ENCODE results near the gene ZNF337. TPM values are rescaled to one million over a fixed set of nuclear protein-coding genes. Genes with fewer than 3 reads are reported as not detected.
"Not testable (repeated sequence)": the region's sequence is repeated elsewhere in the genome, so short reads cannot be mapped to it uniquely, and the experiment has no call there.

Gene ZNF337
- total RNA-seq (2014; rRNA removed; shearing (Covaris generic); ENCODE audit: low replicate concordance): 12.2 and 23.3 TPM in 2 replicates

DNA sequence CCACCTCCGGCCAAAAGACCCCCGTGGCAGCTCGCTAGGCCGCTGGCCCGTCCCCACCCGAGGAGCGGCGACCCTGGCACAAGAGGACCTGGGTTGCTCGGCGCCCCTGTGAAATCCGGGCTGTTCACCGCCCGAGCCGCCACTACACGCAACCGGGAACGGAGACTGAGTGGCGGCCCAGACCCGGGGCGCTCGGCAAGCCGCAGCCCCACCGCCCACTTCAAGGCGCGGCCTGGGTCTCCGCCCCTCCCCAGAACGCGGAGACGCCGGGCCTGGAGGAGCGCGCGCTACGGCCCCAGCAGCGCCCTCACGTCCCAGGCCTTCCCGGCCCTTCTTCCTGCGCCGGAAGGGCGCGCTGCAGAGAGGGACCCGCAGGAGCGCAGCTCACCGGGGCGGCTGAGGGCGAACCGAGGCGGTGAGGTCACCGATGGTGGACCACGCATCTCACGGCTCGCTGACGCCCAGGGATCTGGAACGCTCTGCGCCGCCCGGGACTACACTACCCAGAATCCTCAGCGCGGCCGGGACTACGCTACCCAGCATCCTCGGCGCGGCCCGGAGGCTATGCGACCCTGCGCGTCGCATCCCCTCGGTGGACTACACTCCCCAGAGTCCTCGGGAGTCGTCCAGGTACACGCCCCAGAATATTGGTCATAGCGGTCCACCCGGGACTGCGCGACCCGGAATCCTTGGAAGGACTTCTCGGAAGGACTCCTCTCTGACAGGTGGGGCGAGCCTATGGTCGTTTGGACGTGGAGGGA lies at the start of gene ZNF337:
Gene ZNF337 (minus strand): TSS at position 483 of the 761 bp plus-strand sequence. CDS start 10,436 bp downstream, outside the sequence.
- in situ Hi-C loops (cut with HindIII; ENCODE audit: low pct_unique_long_range_greater_than_20kb, low sequenced_read_pairs): no loop called here
- DNase-seq (ENCODE audit: low read depth): peak; percentile 95

DNA sequence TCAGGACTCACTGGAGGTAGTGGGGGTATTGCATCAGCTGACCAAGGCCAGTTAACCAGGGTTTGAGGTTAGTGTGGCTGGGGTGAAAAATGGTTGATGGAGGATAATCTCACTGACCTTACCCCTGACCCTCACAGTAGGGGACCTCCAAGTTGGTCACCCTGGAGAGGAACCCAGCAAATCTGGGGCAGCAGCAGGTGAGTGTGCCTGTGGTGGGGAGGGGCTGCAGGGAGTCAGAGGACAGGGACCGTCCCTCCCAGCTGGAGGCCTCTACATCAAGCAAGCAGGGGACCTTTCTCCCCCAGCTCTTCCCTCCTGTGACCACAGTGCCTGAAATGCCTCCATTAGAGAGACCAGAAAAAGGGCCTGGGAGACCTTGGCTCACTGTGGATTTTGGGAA lies 49.1 kb upstream of the ZNF337 start:
- no peak for DNase-seq (ENCODE audit: low read depth)
- in situ Hi-C loops (cut with HindIII; ENCODE audit: low pct_unique_long_range_greater_than_20kb, low sequenced_read_pairs): no loop called here

DNA sequence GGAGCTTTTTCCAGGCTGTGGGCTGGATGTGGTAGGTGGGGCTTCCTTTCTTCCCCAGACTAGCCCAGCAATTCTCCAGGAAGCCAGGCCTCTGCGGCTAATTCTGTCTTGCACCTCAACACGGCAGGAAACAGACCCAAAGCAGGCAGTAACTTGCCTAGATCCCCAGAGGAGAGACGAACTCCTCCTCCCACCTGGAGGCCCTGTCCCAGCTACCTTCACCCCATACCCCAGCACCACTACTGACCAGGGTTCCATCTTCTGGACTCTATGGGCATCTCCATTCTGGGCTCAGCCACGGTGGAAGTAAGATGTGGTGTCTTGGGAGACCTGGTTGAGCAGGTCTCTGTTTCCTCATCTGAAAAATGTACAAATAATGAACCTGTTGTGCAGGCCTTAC lies 48.4 kb upstream of the ZNF337 start:
- DNase-seq (ENCODE audit: low read depth): no peak
- in situ Hi-C loops (cut with HindIII; ENCODE audit: low pct_unique_long_range_greater_than_20kb, low sequenced_read_pairs): no loop called here

GRCh38 chr20:25744261-25744660 lies 47.6 kb upstream of the ZNF337 start:
- in situ Hi-C loops (cut with HindIII; ENCODE audit: low pct_unique_long_range_greater_than_20kb, low sequenced_read_pairs): no loop called here
- DNase-seq (ENCODE audit: low read depth): no peak

GRCh38 chr20:25741088-25741487 lies 44.4 kb upstream of the ZNF337 start:
- in situ Hi-C loops (cut with HindIII; ENCODE audit: low pct_unique_long_range_greater_than_20kb, low sequenced_read_pairs): no loop called here
- DNase-seq (ENCODE audit: low read depth): no peak

- in situ Hi-C loops (cut with HindIII; ENCODE audit: low pct_unique_long_range_greater_than_20kb, low sequenced_read_pairs): no loop called here
- DNase-seq (ENCODE audit: low read depth): no peak
These were observed 43.1 kb upstream of the ZNF337 start for GRCh38 chr20:25739615-25740320.

GRCh38 chr20:25738198-25738597 lies 41.5 kb upstream of the ZNF337 start:
- DNase-seq (ENCODE audit: low read depth): no peak
- in situ Hi-C loops (cut with HindIII; ENCODE audit: low pct_unique_long_range_greater_than_20kb, low sequenced_read_pairs): no loop called here

DNA sequence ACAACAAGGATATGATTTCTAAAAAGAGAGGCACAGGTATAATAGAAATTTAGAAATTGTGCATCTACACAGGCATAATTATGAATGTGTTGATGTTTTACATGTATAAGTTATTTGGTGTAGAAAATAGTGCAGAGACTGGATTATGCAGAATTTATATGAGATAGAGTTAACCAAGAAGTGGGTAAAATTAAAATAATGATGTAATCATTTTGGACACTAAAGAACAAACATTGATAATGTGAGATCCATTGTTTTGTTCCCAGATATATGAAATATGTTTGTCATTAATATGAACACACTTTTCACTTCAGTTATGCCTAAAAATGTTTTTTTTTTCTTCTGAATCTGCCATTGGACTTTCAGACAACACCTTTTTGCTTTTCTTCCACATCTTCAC lies 37.2 kb upstream of the ZNF337 start:
- in situ Hi-C loops (cut with HindIII; ENCODE audit: low pct_unique_long_range_greater_than_20kb, low sequenced_read_pairs): no loop called here
- no peak for DNase-seq (ENCODE audit: low read depth)

GRCh38 chr20:25730862-25731261 lies 34.2 kb upstream of the ZNF337 start:
- no peak for DNase-seq (ENCODE audit: low read depth)
- in situ Hi-C loops (cut with HindIII; ENCODE audit: low pct_unique_long_range_greater_than_20kb, low sequenced_read_pairs): no loop called here

DNA sequence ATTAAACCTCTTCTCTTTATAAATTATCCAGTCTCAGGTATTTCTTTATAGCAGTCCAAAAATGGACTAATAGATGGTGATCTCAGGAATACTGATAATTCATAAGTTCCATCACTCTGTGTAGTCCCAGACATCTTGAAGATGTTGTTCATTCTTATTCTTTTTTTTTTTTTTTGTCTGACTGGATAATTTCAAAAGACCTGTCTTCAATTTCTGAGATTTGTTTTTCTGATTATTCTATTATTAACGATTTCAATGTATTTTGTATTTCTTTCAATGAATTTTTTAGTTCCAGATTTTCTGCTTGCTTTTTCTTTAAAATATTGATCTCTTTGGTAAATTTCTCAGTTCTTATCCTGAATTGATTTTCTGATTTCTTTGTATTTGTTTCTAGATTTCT lies 29.7 kb upstream of the ZNF337 start:
- no peak for DNase-seq (ENCODE audit: low read depth)
- in situ Hi-C loops (cut with HindIII; ENCODE audit: low pct_unique_long_range_greater_than_20kb, low sequenced_read_pairs): no loop called here

DNA sequence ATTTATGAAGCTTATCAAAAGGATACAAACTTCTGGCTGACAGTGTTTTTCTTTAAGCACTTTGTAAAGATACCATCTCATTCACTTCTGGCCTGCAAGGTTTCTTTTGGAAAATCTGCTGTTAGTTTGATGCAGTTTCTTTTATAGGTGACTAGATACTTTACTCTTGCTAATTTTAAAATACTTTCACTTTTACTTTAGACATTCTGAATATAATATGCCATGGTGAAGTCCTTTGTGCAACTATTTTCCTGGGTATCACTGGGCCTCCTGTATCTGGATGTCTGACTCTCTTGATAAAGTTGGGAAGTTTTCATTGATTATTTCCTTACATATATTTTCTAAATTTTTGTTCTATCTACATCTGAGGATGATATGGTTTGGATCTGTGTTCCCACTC lies 29.0 kb upstream of the ZNF337 start:
- no peak for DNase-seq (ENCODE audit: low read depth)
- in situ Hi-C loops (cut with HindIII; ENCODE audit: low pct_unique_long_range_greater_than_20kb, low sequenced_read_pairs): no loop called here

DNA sequence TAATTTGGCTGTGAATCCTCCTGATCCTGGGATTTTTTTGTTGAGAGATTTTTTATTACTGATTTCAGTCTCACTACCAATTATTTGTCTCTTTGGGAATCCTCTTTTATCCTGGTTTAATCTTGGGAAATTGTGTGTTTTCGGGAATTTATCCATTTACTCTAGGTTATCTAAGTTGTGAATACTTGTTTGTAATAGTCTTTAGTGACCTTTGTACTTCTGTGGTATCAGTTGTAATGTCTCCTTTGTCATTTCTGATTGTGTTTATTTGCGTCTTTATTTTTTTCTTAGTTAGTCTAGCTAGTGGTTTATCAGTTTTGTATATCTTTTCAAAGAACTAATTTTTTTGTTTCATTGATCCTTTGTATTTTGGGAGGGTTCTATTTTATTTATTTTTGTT lies 27.3 kb upstream of the ZNF337 start:
- no peak for DNase-seq (ENCODE audit: low read depth)
- in situ Hi-C loops (cut with HindIII; ENCODE audit: low pct_unique_long_range_greater_than_20kb, low sequenced_read_pairs): no loop called here

GRCh38 chr20:25720285-25720684 lies 23.6 kb upstream of the ZNF337 start:
- in situ Hi-C loops (cut with HindIII; ENCODE audit: low pct_unique_long_range_greater_than_20kb, low sequenced_read_pairs): no loop called here
- DNase-seq (ENCODE audit: low read depth): no peak

DNA sequence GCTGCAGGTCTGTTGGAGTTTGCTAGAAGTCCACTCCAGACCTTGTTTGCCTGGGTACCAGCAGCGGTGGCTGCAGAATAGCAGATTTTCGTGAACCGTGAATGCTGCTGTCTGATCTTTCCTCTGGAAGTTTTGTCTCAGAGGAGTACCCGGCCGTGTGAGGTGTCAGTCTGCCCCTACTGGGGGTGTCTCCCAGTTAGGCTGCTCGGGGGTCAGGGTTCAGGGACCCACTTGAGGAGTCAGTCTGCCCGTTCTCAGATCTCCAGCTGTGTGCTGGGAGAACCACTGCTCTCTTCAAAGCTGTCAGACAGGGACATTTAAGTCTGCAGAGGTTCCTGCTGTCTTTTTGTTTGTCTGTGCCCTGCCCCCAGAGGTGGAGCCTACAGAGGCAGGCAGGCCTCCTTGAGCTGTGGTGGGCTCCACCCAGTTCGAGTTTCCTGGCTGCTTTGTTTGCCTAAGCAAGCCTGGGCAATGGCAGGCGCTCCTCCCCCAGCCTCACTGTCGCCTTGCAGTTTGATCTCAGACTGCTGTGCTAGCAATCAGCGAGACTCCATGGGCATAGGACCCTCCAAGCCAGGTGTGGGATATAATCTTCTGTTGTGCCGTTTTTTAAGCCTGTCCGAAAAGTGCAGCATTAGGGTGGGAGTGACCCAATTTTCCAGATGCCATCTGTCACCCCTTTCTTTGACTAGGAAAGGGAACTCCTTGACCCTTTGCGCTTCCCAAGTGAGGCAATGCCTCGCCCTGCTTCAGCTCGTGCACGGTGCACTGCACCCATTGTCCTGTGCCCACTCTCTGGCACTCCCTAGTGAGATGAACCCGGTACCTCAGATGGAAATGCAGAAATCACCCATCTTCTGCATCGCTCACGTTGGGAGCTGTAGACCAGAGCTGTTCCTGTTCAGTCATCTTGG lies 22.5 kb upstream of the ZNF337 start:
- DNase-seq (ENCODE audit: low read depth); in situ Hi-C loops (cut with HindIII; ENCODE audit: low pct_unique_long_range_greater_than_20kb, low sequenced_read_pairs): not testable (repeated sequence)

DNA sequence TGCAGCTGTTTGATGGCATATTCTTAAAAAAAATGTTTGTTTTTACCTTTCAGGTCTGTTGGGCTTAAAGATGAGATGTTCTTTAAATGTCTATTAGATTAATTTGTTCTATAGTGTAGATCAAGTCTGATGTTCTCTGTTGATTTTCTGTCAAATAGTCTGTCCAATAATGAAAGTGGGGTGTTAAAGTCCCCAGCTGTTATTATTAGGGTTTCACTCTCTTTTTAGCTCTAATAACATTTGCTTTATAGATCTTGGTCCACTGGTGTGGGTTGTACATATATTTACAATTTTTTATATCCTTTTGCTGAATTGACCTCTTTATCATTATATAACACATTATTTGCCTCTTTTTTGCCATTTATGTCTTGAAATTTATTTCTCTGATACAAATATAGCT lies 11.0 kb upstream of the ZNF337 start:
- in situ Hi-C loops (cut with HindIII; ENCODE audit: low pct_unique_long_range_greater_than_20kb, low sequenced_read_pairs): no loop called here
- no peak for DNase-seq (ENCODE audit: low read depth)

GRCh38 chr20:25706793-25707192 lies 10.1 kb upstream of the ZNF337 start:
- DNase-seq (ENCODE audit: low read depth): no peak
- in situ Hi-C loops (cut with HindIII; ENCODE audit: low pct_unique_long_range_greater_than_20kb, low sequenced_read_pairs): no loop called here

- no peak for DNase-seq (ENCODE audit: low read depth)
- in situ Hi-C loops (cut with HindIII; ENCODE audit: low pct_unique_long_range_greater_than_20kb, low sequenced_read_pairs): no loop called here
These were observed 9.2 kb upstream of the ZNF337 start for GRCh38 chr20:25705830-25706351.

GRCh38 chr20:25704303-25704702 lies 7.7 kb upstream of the ZNF337 start:
- in situ Hi-C loops (cut with HindIII; ENCODE audit: low pct_unique_long_range_greater_than_20kb, low sequenced_read_pairs): not testable (repeated sequence)

More at GRCh38 chr20:25704303-25704702, 7.7 kb upstream of the ZNF337 start:
- not testable (repeated sequence) for DNase-seq (ENCODE audit: low read depth)
